C4-2B (cell line): ENCODE results near the gene SNTB2.

ENCODE experiments used
- ZFX ChIP-seq: fragments of 450-650 bp; IDR thresholded peaks from 2 replicates; pipeline ENCODE4 v1.6.1; 2017
- TF ChIP-seq, protein P1 (sequence below): fragments of 450-650 bp; conservative IDR thresholded peaks from 2 replicates; pipeline ENCODE4 v1.5.1; 2017; ENCODE audit warnings: mild to moderate bottlenecking

DNA sequence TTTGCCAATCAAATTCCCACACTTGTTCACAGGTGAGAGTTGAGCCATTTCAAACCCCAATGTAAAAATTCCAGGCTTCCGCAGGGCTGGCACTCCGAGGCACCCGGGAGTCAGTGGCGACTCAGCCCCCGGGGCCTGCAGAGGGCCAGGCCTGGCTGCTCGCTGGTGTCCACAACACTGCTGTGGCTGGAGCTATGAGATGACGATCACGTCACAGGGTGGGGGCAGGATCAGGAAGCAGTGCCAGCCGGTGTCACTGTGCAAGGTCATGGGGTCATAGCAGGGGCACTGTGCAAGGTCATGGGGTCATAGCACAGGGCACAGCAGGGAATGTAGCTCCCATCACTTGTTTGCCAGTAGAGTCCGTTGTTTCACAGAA, 131.9 kb downstream of the SNTB2 start:
- TF ChIP-seq, protein P1, sequence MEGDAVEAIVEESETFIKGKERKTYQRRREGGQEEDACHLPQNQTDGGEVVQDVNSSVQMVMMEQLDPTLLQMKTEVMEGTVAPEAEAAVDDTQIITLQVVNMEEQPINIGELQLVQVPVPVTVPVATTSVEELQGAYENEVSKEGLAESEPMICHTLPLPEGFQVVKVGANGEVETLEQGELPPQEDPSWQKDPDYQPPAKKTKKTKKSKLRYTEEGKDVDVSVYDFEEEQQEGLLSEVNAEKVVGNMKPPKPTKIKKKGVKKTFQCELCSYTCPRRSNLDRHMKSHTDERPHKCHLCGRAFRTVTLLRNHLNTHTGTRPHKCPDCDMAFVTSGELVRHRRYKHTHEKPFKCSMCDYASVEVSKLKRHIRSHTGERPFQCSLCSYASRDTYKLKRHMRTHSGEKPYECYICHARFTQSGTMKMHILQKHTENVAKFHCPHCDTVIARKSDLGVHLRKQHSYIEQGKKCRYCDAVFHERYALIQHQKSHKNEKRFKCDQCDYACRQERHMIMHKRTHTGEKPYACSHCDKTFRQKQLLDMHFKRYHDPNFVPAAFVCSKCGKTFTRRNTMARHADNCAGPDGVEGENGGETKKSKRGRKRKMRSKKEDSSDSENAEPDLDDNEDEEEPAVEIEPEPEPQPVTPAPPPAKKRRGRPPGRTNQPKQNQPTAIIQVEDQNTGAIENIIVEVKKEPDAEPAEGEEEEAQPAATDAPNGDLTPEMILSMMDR, result no peak
- TF ChIP-seq ZFX, result no peak
